HG03060 (cell line): ENCODE data around the gene CHRNA4.
"Not testable (repeated sequence)": the region's sequence is repeated elsewhere in the genome, so short reads cannot be mapped to it uniquely, and the experiment has no call there.

Experiments used
- ATAC-seq: cut with Tn5 transposase; IDR thresholded peaks from one replicate; pipeline ENCODE4 v1.9.1; 2021; ENCODE audit warnings: low read depth, moderate number of reproducible peaks; ENCODE audit not compliant: unreplicated experiment

CHRNA4 gene

DNA sequence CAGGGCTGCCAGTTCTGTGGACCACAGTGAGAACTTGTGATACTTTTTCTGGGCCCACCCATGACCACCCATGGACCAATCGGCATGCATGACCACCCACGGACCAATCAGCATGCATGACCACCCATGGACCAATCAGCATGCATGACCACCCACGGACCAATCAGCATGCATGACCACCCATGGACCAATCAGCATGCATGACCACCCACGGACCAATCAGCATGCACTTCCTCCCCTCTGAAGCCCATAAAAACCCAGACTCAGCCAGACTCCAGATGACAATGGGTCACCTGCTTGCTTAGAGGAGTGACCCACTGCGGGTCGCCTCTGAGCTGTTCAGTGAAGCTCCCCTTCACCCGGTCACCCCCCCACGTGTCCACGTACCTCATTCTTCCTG lies 18.7 kb upstream of the CHRNA4 start:
- not testable (repeated sequence) for ATAC-seq

DNA sequence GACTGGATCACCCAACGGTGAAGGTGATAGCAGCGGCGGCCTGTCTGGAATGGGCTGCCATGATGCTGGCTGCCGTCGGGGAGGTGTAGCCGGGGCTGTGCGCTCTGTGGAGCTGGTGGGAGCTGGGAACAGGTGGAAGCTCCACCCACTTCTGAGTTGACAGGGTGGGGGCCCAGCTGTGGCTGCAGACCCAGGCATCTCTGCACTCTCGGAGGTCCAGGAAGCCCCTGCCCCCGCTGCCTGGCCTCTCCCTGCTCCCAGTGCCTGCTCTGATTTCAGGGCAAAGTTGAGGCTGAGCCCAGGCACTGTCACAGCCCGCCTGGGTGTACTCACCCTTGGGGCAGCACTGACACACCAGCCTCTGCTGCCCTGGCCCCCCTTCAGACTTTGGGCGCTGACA lies 18.1 kb upstream of the CHRNA4 start:
- no peak for ATAC-seq

DNA sequence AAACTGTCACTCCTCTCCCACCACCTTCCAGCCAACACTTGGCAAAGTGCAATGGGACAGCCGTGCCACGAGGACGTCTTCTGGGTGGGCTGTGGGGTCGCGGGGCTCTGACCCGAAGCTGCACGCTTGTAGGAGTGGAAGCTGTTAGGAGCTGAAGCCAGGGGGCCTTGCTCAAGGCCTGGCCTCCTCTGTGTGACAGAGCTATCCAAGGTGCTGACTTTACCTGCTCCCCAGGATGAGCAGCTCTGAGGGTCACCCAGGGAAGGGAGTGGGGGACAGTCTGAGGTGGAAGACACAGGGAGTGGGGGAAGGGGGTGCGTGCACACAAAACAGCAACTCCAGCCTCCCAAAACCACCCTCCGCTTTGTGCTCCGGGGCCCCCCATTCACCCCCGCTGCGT lies 17.5 kb upstream of the CHRNA4 start:
- ATAC-seq: no peak

DNA sequence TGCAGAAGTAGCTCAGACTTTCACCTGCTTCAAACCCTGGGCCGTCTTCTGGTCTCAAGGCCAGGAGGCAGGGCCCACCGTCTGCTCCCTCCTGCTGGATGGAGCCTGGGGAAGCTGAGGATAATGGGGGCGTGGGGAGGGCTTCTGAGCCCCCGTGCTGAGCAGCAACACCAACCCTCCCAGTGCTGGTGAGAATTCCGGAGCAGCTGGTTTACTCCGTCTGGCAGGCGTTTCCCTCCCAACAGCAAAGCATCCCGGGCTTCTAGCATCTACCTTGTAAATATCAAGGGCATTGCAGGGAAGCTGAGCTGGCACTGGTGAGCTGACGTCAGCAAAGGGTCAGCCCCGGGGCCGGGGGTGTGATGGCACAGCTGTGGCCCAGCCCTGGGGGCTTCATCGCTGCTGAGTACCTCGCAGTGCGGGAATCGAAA lies 16.8 kb upstream of the CHRNA4 start:
- ATAC-seq: no peak

DNA sequence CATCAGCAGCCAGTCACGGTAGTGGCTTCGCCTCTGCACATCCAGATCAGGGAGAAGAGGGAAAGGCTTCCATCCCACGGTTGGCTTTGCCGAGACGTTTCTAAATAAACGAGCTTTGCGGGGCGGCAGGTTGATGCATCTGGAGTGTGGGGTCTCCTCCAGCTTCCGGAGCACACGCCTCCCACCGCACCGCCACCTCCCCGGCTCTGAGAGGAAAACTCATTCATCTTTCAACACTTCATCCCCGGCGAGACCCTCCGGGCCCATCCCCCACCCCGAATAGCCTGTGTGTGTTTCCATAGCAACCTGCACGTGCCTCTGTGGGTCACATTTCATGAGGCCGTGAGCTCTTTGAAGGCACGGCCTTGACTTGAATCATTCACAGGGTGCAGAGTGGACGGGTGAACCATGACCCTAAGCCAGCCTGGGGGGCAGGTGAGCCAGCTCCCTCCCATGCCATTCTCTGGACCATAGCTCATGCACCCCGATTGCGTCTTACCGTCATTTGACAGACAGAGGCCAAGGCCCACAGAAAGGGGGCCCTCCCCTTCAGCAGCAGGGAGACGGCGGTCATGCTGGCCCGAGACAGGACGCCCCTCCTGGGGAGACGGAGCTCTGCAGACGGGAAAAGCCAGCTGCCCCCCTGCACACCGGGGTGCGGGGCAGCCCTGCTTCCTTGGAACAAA lies 16.2 kb upstream of the CHRNA4 start:
- ATAC-seq: no peak

DNA sequence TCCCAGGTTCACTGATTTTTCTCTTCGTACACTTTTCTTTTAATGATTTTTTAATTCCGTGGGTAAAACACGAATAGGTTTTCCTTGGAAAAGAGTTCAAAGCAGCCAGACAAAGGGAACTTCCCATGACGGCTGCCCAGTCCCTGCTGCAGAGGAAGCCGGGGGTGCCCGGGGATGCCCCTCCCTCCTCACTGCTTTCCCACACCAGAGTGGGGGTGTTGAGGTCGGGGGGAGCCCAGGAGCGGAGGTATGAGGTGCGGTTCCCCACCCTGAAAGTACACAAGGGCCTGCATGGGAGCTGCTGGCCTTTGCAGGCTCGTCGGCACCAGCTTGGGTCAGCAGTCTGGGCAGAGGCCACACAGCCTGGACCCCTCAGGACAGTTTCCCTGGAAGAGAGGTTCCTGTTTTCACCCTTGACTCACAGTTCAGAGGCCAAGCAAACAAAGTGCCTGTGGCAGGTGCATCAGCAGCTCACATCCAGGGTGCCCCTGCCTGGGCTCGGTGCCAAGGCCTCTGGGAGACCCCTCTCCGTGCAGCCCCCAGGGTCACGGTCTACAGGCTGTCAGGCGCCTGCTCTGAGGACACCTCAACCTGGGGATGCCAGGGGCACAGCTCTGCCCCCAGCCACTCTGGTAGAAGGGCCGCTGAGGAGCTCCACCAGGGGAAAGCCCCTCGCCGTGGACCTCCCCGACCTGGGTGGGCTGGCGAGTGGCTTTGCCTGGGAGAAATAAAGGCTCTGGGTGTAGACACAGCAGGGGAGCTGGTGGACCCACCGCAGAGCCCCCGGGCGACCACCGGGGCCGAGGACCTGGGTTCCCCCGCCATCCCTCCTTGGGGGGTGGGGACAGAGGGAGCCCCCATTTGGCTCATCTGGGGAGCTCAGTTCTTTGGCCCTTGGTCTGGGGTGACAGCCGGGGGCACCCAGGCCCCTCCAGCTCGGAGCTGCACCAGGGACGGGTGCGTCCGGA lies 15.4 kb upstream of the CHRNA4 start:
- ATAC-seq: no peak

DNA sequence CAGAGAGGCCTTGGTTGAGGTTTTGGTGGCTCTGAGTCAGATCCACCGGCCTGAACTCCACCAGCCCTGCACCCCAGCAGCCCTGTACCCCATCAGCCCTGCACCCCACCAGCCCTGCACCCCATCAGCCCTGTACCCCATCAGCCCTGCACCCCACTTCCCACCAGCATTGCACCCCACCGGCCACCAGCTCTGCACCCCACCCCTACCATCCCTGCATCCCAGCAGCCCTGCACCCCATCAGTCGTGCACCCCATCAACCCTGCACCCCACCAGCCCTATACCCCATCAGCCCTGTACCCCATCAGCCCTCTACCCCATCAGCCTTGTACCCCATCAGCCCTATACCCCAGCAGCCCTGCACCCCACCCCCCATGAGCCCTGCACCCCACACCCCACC lies 14.3 kb upstream of the CHRNA4 start:
- no peak for ATAC-seq

DNA sequence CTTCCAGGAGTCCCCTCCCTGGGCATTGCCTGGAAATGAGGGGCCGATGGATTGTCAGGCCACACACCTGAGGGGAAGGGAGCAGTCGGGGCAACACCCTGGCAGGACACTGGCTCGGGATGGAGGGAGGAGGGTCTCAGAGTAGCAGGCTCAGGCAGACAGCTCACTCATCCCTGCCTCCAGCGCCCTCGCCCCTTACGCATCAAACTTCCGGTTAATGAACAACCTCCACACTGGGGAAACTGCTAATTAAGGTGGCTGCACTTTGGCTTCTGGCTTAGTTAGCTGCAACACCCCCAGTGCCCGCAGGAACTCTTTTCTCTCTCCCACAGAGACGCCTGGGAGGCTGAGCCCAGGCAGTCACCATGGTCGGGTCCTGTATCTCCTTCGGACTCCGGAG lies 13.4 kb upstream of the CHRNA4 start:
- no peak for ATAC-seq

DNA sequence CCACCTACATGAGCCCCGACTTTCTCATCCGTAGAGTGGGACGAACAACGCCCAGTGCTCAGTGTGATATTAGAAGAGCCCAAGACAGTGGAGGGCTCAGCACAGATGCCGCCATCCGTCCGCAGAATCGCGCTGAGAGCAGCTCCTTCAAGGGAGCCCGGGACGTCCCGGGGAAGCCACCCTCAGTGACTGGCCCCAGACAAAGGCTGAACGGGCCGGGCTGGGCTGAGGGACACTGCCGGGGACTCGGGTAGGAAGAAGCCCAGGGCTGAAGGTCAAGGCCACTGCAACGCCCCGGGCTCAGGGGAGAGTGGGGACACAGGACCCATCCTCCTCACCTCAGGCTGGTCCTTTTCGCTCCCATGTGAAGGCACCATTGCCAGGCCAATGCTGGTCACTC lies 12.8 kb upstream of the CHRNA4 start:
- no peak for ATAC-seq

DNA sequence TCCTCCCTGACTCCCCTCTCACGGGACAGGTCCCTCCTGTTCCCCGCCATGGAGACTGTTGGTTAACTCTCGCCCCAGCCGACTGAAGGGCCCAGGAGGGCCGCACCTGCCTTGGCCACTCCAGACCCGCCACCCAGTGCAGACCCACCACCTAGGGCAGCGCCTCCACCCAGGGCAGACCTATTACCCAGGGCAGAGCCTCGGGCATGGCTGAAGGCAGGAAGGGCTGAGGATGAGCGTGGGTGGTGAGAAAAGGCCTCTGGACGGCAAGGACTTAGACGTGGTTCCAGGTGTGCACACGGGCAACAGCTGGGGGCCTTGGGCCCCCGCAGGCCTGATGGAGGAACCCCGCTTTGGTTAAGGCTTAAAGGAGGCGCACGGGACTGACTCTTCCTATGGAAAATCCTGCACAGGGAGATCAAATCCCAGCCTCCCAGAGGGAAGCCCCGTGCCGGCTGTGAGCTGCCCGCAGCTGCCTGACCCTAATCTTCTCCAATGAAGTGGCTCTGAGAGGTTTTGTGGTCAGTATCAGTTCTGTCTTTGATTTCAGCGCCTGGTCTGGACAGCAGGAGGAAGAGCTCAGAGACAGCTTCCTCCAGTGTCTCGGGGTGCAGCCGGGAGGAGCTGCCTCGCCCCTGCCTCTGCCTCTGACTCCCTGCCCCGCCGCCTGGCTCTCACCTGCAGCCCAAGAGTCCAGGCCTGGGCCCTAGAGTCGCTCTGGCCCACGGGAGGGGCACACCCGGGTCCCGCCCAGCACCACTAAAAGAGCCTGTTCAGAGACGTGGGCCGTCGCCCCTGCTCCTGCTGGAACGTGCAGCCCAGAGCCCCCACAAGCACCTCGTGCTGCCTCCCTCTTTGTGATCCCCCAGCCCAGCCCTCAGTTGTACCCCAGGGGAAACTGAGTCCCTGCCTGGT lies 12.1 kb upstream of the CHRNA4 start:
- no peak for ATAC-seq

DNA sequence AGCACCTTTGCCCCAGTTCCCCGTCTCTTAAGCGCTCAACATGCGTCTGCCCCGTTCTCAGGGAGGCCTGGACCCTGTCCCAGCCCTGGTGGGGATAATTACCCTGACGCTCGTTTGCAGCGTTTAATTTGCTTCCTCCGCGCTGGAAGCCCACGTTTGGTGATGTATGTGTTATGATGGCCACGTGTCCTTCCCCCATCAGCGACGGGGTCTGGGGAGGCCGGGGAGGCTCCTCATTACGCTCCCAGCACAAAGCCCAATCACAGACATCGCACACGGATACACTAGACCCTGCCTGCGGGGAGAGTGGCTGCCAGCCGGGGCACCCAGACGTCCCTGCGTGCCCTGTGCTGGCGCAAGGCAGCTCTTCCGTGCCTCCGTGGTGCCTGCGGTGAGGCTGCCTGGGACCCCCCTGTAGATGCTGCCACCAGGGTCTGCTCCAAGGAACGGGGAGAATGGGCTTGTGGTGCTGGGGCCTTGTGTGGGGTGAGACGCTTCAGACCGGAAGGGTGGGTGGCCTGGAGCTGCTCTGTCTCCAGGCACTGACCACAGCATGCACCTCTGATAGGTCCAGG lies 10.2 kb upstream of the CHRNA4 start:
- ATAC-seq: no peak

DNA sequence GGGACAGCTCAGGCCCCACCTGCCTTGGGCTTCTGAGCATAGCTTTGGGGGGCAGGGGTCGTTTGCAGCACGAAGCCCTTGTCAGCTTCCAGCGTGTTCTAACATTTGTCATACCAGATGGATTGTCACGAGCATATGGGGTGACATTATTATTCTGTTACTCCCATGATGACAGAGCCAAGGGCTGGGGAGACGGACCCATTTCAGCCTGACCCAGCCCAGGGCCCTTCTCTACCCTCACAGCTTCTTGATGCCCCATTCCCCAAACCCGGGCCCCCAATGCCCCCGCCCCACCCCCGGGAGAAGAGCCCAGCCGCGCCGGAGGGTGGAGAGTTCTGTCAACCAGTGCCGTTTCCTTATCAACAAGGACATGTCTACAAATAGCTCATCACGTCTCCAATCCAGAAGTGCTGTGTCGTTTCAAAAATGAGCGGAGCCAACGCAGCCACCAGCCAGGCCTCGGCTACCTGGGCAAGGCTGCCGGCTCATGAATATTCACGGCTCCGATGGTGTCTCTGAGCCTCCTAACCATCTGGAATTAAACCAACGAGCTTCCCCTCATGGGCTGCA lies 9.6 kb upstream of the CHRNA4 start:
- no peak for ATAC-seq

DNA sequence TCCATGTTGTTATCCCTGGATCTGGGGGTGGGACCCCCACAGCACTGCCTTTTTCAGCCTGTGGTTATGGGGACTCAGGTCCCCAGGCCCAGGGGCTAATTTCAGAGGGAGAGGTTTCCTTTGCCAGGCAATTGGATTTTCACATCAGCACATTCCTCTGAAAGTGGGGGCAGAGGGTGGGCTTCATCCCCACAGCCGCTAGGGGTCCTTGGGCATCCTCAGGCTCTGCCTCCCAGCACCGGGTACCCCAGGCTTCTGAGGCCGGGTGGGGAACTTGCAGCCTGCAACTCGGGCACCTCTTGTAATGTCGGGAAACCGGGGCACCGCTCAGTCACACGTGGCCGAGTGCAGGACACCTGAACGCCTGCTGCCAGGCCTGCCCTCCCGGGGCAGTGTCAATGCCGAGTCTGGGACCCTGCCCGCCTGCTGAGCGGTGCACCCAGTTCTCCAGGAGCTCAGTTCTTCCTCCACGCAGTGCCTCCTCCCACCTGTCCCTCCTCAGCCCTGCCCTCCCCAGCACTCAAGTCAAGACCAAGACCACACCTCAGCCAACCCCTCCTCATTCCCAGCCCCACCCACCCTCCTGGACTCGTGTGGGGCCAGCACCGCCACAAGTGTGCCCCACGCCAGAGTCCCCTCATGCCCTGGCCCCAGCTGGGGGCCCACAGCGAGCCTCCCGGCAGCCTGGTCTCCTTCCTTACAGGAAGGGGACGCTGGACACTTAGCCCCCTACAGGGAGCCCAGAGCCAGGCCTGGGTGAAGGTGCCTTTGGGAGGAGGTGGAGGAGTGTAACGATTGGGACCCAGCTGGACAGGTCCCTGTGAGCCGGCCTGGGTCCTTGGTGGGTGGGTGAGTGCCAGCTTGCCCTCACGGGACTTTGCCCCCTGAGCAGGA lies 8.8 kb upstream of the CHRNA4 start:
- ATAC-seq: no peak

DNA sequence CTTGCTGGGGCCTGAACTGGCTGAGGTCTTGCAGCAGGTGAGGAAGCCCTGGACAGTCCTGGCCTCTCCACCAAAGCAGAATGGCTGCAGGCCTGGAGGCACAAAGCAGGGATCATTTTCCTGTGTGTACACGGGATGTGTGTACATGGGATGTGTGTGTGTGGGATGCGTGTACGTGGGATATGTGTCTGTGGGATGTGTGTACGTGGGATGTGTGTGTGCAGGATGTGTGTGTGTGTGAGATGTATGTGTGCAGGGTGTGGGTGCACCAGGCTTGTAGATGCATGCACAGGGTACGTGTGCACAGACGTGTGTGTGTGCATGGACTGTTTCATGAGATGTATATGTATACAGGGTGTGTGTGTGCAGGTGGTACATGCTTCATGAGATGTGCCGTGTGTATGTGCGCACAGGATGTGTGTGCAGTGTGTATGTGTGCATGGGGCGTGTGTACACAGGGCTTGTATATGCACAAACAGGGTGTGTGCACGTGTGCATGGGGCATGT lies 7.9 kb upstream of the CHRNA4 start:
- ATAC-seq: no peak

DNA sequence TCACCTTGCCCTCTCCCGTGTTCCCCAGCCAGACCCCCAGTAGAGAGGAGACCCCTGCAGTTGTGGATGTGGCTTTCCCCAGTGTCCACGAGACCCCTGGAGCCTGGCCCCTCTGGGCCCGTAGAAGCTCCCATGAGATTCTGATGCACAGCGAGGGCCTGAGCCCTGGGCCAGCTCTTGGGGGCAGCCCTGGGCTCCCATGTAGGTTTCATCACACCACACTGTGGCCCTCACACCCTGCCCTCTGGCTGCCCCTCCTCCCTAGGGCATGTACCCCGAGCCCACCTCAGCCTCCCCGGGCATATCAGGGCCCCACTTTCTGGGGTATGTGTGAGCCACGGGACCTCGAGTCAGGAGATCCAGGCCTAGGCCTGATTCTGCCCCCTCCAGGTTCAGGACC lies 7.0 kb upstream of the CHRNA4 start:
- no peak for ATAC-seq

DNA sequence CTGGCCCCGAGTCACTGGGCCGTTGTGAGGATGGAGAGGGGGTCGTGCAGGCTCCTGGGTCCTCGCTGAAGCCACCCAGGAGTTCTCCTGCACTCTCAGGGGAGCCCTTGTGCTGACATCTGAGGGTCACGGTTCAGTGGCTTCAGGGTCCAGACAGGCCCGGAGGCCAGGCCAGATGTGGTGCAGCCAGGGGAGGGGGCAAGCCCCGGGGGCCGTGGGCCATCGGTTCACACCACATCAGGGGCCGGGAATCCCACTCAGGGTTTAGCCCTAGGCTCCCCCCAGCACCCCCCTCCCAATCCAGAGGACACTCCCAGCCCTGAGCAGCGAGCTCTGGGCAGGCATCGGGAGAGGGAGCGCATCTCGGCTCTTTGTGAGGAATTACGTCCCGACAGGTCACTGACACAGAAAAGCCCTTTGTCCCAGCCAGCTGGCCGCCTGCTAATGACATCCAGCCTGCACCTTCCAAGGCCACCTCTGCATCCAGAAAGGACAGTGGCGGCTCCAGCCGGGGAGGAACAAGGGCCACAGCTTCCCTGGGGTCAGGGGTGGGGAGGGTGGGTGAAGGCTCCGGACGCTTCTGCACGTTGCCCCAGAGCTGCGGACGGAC lies 6.4 kb upstream of the CHRNA4 start:
- no peak for ATAC-seq

DNA sequence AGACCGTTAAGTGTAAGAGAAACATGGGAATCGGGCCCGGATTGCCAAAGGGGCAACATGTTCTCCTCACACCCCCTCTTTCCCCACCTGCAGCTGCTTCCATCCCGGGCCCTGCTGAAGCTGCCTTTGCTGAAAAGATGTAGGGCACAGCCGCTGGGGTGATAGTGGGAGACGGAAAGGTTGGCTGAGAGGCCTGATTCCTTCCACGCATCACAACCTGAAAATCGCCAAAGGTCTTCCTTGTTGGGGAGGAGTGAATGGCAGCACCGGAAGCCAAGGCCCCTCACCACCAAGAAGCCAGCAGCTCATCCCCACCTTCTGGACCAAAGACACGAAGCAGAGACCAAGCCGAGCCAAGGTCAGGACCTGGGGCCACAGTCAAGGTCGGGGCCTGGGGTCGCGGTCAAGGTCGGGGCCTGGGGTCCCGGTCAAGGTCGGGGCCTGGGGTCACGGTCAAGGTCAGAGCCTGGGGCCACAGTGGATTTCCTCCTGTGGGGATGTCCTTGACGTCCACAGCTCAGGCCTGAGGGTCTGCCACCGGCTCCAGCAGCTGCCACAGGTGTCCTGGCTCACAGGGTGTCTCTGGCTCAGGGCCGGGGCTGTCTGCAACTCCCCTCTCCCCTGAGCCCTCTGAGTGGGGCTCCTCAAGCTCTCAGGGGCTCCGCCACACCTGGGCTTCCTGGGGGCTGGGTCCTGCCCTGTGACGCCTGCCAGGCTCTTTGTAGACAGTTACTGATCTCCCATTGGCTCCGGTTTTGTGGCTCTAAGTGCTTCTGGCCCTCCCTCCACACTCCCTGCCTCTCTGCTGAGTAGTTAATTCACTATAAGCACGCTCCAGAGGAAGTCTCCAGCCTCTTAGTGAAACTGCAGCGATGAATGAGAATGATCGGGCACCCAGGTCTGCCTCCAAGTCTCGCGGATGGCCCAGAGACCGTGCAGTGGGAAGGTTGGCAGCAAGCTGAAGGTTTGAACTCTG lies 5.5 kb upstream of the CHRNA4 start:
- no peak for ATAC-seq
